Erythroblast (primary cell): ENCODE data around the gene ADAM8.

Experiments
- GATA1 ChIP-seq: IDR thresholded peaks from 2 replicates; pipeline ENCODE4 v1.6.1; 2011; ENCODE audit warnings: low read depth, mild to moderate bottlenecking, control low read depth, low read length, moderate library complexity
- POLR2A ChIP-seq: IDR thresholded peaks from 2 replicates; pipeline ENCODE4 v1.6.1; 2011; ENCODE audit warnings: mild to moderate bottlenecking, low read length

- no peak for TF ChIP-seq POLR2A
- no peak for TF ChIP-seq GATA1
Observed at GRCh38 chr10:133235932-133236331, 40.7 kb downstream of the ADAM8 start.
